ENCODE data around the gene SPAG5.

SPAG5 gene

DNA sequence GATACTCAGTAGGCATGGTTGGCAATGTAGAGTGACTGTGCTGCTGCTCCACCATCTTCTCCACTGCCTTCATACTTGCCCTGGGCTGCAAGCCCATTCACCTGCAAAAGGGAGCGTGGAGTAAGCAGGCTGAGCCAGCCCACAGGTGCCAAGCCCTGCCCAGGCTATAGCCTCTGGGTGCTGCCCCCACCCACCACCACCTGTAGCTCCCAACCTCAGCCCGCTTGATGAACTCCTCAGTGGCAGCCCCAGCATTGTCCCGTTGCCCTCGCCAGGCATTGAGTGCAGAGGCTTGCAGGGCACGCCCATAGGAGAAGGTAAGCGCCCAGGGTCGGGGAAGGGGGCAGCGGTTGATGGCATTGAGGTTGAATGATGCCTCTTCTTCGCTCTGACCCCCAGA is 25.3 kb downstream of the SPAG5 start:
- no peak overlapping the region for H3K4me3 Mint-ChIP-seq
- peaks cover 49% of the 10 kb centered on the region for H3K36me3 Mint-ChIP-seq (ENCODE audit: low read depth)
- H3K27ac Mint-ChIP-seq, result no peak overlapping the region

DNA sequence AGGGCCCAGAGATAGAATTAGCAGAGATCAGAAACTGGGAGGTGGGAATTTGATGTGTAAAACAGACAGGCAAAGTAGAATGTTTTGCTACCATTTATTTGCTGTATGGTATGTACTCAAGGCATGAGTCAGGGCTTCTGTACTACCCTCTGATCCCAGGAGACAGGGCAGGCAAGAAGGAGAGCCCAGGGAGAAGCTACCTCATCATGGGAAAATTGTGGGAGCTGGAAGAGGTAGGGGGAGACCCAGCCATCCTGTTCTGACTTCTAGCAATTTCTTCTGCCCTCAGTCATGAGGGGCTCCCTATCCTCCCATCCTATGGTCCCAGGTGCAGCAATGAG is 25.8 kb downstream of the SPAG5 start:
- H3K36me3 Mint-ChIP-seq (ENCODE audit: low read depth), result peaks cover 47% of the 10 kb centered on the region
- no peak for DNase-seq (ENCODE audit: low spot score)
- peaks cover 51% of the 10 kb centered on the region for H3K4me1 Mint-ChIP-seq (ENCODE audit: low read depth)

More for the DNA sequence above, 25.3 kb downstream of the SPAG5 start:
- Mint-ChIP-seq H3K4me1 (ENCODE audit: low read depth) (peaks cover 48% of the 10 kb centered on the region), H3K27me3 (ENCODE audit: low read depth) (no peaks in the 10 kb centered on the region), H3K9me3 (no peaks in the 10 kb centered on the region)
- DNase-seq (ENCODE audit: low spot score), result no peak

DNA sequence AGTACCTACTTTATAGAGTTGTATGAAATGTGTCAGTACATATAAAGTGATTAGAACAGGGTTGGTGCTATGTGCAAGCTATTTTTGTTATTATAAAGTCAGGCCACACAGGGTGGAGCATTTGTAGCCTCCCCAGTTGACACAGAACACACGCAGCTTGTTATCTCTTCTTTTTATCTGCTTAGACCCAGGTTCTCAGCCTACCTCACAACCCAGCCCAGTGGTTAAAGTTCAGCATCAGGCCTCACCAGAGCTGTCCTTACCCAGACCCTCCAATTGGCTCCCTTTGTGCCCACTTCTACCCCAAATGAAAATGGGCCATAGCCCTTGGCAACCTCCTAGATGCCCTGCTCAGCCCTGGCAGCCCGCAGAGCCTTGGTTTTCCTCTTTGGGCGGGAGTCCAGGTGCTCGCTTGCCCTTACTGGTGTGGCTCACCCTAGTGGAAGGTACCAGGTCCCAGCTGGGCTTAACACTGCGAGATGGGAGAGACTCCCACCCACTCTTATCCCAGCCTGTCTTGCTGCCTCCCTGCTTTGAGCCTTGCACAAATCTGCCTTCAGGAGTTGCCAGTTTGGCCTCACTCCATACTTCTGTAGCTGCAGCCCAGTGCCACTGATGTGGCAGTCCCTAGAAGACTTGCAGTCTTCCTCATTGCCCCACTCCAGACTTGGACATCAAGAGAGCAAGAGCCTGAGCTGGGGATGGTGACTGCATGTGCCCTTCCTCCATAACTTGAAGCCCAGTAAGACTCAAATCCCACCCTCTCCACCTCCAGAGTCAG is 26.4 kb downstream of the SPAG5 start:
- Mint-ChIP-seq H3K27ac (peak overlapping the region; percentile 89), H3K4me3 (peak overlapping the region; percentile 95), H3K27me3 (ENCODE audit: low read depth) (no peaks in the 10 kb centered on the region), H3K36me3 (ENCODE audit: low read depth) (peaks cover 48% of the 10 kb centered on the region), H3K9me3 (no peaks in the 10 kb centered on the region), H3K4me1 (ENCODE audit: low read depth) (peaks cover 56% of the 10 kb centered on the region)
- DNase-seq (ENCODE audit: low spot score), result no peak

More for the DNA sequence above, 25.8 kb downstream of the SPAG5 start:
- H3K9me3 Mint-ChIP-seq, result no peaks in the 10 kb centered on the region
- H3K27ac Mint-ChIP-seq, result peak overlapping the region; percentile 66
- no peaks in the 10 kb centered on the region for H3K27me3 Mint-ChIP-seq (ENCODE audit: low read depth)
- H3K4me3 Mint-ChIP-seq, result peak overlapping the region; percentile 95

DNA sequence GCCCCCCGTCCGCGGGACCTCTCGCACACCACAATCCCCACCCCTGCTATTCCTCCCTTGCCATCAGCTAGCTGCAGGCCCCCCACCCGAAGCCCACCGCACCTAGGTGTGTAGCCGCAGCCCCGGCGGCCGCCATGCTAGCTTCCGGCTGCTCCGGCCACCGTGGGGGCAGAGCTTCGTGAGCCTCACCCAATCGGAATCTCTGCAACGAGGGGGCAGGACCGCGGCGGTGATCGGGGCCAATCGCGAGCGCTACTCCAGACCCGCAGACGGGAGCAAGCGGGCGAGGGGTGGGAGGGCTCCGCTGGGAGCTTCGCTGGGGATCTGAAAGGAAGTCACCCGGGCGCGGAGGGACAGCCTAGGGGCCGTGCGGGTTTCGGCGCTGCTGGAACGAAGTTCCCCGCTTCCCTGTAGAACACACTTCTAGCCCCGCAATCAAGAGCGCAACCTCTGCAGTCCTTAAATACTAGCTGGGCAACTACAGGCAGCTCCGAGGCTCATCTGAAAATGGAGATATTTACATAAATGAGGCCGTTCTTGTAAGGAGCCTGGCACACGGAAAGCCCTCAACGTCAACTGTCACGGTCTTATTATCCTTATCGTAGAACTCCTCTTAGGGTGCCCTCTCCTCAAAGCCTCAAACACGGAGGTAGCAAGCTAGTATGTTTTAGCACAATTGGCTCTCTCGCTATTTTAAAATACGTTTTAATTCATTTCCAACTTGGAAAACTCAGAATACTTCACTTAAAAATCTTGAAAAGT is 27.3 kb downstream of the SPAG5 start, which contains the start of gene PIGS:
Gene PIGS (minus strand): TSS at position 164 of the 762 bp plus-strand sequence. CDS start 28 bp downstream, at position 136.
- H3K27me3 Mint-ChIP-seq (ENCODE audit: low read depth), result no peaks in the 10 kb centered on the region
- H3K27ac Mint-ChIP-seq, result peak within 1 kb of the TSS; percentile 90
- H3K36me3 Mint-ChIP-seq (ENCODE audit: low read depth), result peaks cover 48% of the 10 kb centered on the region
- H3K4me3 Mint-ChIP-seq, result peak within 1 kb of the TSS; percentile 95
- H3K4me1 Mint-ChIP-seq (ENCODE audit: low read depth), result peaks cover 55% of the 10 kb centered on the region
- DNase-seq (ENCODE audit: low spot score), result peak; percentile 93
- H3K9me3 Mint-ChIP-seq, result no peaks in the 10 kb centered on the region

DNA sequence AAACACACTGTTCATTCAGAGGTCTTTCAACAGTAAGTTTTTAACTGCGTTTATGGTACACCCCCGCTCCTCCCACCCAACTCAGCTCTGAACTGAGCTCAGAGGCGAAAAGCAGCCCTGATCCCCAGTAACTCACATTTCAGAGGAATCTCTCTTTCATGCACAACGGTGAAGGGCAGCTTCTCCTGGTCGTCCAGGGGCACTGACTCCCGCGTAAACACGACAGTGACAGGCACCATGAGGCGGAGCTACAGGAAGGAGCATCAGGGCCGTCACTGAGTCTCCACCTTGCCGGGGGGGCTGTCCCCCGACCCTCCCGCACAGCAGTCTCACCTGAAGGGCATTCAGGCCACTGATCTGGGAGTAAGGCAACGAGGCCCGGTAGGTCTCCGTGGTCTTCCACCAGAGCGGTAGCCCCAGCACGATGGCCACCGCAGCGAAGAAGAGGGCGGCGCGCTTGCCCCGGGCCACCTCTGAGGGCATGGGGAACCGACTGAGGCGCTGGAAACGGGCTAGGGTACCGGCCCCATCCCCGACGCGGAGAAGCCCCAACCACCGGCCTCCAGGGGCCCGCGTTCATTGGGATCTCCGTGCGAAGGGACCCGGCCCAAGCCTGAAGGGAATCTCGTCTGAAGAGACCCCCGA is 28.0 kb downstream of the SPAG5 start:
- Mint-ChIP-seq H3K27ac (peak overlapping the region; percentile 90), H3K4me1 (ENCODE audit: low read depth) (peaks cover 51% of the 10 kb centered on the region), H3K4me3 (peak overlapping the region; percentile 95), H3K36me3 (ENCODE audit: low read depth) (peaks cover 46% of the 10 kb centered on the region), H3K27me3 (ENCODE audit: low read depth) (no peaks in the 10 kb centered on the region), H3K9me3 (no peaks in the 10 kb centered on the region)
- DNase-seq (ENCODE audit: low spot score), result peak; percentile 51

DNA sequence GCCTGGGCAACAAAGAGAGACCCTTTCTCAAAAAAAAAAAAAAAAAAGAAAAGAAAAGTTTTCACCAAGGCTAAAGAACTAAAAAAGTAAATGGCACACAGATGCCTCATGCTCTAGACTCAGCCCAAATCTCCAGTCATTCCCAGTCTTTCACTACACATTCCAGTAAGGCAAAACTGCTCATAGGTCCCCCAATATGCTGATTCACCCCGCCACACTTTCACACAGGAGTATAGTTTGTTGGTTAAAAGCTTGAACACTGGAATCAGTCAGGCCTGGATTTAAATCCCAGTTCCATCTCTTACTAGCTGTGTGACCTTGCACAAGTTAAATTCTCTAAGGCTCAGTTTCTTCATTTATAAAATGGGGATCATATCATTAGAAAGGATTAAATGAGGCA is 29.4 kb downstream of the SPAG5 start:
- Mint-ChIP-seq H3K4me1 (ENCODE audit: low read depth) (peaks cover 44% of the 10 kb centered on the region), H3K36me3 (ENCODE audit: low read depth) (peaks cover 44% of the 10 kb centered on the region), H3K27ac (peak overlapping the region; percentile 56), H3K9me3 (no peaks in the 10 kb centered on the region), H3K4me3 (peak overlapping the region; percentile 95), H3K27me3 (ENCODE audit: low read depth) (no peaks in the 10 kb centered on the region)
- no peak for DNase-seq (ENCODE audit: low spot score)

DNA sequence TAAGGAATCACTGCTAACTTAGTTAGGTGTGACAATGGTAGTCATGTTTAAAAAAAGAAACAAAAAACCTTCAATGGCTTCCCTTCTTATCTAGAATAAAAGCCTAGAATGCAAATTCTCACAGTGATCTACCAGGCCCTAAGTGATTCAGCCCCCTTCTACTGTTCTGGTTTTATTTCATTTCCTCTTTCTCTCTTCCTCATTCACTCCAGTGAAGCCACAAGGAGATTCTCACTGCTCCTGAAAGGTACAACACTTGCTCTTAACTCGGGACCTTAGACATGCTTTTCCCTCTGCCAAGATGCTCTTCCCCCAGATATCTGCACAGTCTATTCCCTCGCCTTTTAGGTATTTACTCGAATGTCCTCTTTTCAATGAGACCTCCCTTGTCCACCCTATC is 31.2 kb downstream of the SPAG5 start:
- peaks cover 38% of the 10 kb centered on the region for H3K36me3 Mint-ChIP-seq (ENCODE audit: low read depth)
- no peak for DNase-seq (ENCODE audit: low spot score)
- no peaks in the 10 kb centered on the region for H3K27me3 Mint-ChIP-seq (ENCODE audit: low read depth)
- H3K9me3 Mint-ChIP-seq, result no peaks in the 10 kb centered on the region
- peaks cover 31% of the 10 kb centered on the region for H3K4me1 Mint-ChIP-seq (ENCODE audit: low read depth)
- peak overlapping the region; percentile 46 for H3K27ac Mint-ChIP-seq
- peak overlapping the region; percentile 20 for H3K4me3 Mint-ChIP-seq

DNA sequence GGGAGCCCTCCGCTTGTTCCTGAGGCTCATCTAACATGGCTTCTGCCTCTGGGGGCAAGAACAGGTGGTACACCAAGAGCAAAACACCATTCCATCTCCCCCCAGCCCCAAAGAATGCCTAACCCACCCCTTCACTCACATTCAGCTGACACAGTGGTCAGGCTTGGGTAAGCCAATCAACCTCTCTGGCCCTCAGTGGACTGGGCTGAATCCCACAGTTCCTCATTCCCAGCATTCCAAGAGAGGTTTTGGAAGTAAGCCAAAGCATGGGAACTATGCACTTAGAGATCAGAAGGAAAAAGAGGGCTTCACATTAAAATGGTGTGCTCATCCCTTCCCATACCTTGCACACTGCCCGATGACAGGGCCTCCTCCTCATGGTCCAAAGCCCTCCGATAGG is 35.4 kb downstream of the SPAG5 start:
- Mint-ChIP-seq H3K27me3 (ENCODE audit: low read depth) (no peaks in the 10 kb centered on the region), H3K4me3 (no peak overlapping the region), H3K27ac (no peak overlapping the region), H3K36me3 (ENCODE audit: low read depth) (peaks cover 46% of the 10 kb centered on the region), H3K4me1 (ENCODE audit: low read depth) (peaks cover 13% of the 10 kb centered on the region), H3K9me3 (no peaks in the 10 kb centered on the region)
- DNase-seq (ENCODE audit: low spot score), result no peak

DNA sequence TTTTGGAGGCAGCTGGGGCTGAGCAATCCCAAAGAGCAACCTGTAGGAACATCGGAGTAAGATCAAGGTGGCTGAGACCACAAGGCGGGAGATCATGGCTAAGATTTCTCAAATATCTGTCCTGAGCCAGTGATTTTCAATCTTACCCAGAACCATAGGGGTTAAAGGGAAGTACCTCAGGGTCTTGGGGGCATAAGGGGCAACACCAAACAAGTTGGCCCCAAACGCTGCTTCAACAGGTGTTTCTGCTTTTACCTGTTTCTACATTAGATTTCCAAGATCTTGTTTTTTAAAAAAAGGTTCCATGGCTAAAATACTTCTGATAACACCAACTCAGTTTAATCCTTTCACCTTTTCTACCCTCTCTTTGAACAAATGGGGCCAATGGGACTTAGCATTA is 43.8 kb downstream of the SPAG5 start:
- Mint-ChIP-seq H3K27ac (no peak overlapping the region), H3K4me3 (no peak overlapping the region), H3K36me3 (ENCODE audit: low read depth) (peaks cover 54% of the 10 kb centered on the region), H3K4me1 (ENCODE audit: low read depth) (peaks cover 27% of the 10 kb centered on the region), H3K9me3 (no peaks in the 10 kb centered on the region), H3K27me3 (ENCODE audit: low read depth) (no peaks in the 10 kb centered on the region)
- DNase-seq (ENCODE audit: low spot score), result no peak

DNA sequence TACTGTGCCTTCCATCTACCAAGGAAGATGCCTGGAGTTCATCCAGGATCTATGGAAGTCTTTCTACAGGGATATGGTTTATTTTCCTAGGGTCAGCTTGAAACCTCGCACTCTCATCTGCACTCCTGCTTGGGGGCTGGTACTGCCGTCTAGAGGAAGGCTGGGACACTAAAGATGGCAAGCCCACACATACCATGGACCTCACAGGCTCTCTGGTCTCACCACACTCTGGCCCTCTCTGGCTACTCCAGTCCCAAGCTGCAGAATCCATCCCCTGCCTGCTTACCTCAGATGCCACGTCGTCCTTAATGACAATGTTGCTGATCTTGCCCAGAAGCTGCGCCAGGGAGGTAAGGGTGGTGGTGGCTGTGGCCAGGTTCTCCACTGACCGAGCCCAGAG is 44.3 kb downstream of the SPAG5 start:
- H3K36me3 Mint-ChIP-seq (ENCODE audit: low read depth), result peaks cover 49% of the 10 kb centered on the region

DNA sequence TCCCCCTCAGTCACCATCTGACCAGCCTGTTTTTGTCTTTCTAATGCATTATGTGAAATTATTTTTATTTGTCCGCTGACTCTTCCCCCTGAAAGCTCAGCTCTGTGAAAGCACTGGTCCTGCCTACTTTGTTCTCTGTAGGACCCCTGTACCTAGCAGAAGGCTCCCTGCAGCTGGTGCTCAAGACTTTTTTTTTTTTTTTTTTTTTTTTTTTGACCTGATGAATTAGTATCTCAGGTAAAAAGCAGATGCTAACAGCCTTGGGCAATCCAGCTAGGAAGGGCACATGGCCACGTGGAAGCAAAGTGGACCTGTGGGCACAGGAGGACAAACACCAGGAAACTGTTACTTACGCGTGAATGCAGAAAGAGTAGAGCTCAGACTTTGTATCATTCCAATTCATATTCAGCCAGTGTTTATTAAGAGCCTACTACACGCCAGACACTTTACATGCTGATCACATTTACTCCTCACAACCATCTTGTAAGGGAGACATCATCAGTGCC is 45.8 kb downstream of the SPAG5 start:
- Mint-ChIP-seq H3K4me3 (peak overlapping the region; percentile 81), H3K27ac (peak overlapping the region; percentile 77), H3K4me1 (ENCODE audit: low read depth) (peaks cover 47% of the 10 kb centered on the region), H3K9me3 (no peaks in the 10 kb centered on the region), H3K36me3 (ENCODE audit: low read depth) (peaks cover 44% of the 10 kb centered on the region), H3K27me3 (ENCODE audit: low read depth) (no peaks in the 10 kb centered on the region)
- DNase-seq (ENCODE audit: low spot score), result no peak

More for the DNA sequence above, 44.3 kb downstream of the SPAG5 start:
- H3K4me1 Mint-ChIP-seq (ENCODE audit: low read depth), result peaks cover 32% of the 10 kb centered on the region
- H3K27me3 Mint-ChIP-seq (ENCODE audit: low read depth), result no peaks in the 10 kb centered on the region
- DNase-seq (ENCODE audit: low spot score), result no peak
- no peak overlapping the region for H3K27ac Mint-ChIP-seq
- no peak overlapping the region for H3K4me3 Mint-ChIP-seq
- no peaks in the 10 kb centered on the region for H3K9me3 Mint-ChIP-seq

DNA sequence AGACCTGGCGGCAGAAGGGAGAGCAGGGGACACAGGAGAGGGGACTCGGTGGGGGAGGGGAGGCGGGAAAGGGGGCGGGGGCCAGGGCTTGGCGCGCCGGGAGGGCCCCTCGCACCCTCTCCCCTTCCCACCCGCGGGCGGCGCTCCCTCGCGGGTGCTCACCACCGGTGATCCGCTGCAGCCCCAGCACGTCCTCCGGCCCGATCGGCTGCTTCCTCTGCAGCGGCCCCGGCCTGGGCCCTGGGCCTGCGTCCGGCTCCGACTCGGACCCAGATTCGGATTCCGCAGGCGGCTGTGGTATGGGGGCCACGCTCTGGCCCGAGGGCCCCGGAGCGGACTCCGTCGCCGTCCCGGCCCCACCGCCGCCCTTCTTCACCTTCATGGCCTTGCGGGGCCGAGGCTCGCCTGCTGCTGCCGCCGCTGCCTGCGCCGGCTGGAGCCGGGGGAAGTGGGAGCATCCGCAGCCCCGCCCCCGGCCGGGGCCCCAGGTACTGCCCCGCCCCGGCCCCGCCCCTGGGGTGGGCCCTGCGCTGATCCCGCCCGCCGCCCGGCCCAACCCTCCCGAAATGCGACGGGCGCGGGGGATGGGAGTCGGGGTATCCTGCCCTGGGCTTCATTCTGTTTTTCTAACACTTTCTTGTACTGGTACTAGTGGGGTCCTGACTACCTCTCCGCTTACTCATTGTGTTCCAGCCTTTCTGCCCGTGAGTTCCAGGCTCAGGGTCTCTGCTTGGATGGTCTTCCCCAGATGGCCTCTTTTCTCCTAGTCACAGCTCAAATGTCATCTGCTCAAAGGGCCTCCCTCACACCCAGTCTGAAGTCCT is 46.4 kb downstream of the SPAG5 start, which contains the start of gene UNC119:
Gene UNC119 (minus strand): TSS at position 449 of the 824 bp plus-strand sequence. CDS start 67 bp downstream, at position 382.
- Mint-ChIP-seq H3K27me3 (ENCODE audit: low read depth) (no peaks in the 10 kb centered on the region), H3K27ac (peak within 1 kb of the TSS; percentile 77), H3K36me3 (ENCODE audit: low read depth) (peaks cover 39% of the 10 kb centered on the region), H3K4me3 (peak within 1 kb of the TSS; percentile 95), H3K9me3 (no peaks in the 10 kb centered on the region), H3K4me1 (ENCODE audit: low read depth) (peaks cover 43% of the 10 kb centered on the region)
- peak; percentile 75 for DNase-seq (ENCODE audit: low spot score)

Measured in T-helper 2 cell treated with Interferon-gamma antibody and Interleukin-4, amounts not matched to agents 5 μg/mL and 100 μg/mL, for 36 hours (primary cell).